WTC11 (cell line): ENCODE measurements around the gene MAGEB3. TPM values are rescaled to one million over a fixed set of nuclear protein-coding genes. Genes with fewer than 3 reads are reported as not detected.
"Not testable (repeated sequence)": the region's sequence is repeated elsewhere in the genome, so short reads cannot be mapped to it uniquely, and the experiment has no call there.

Experiments
- ATAC-seq: fragments of 200-7000 bp; cut with Tn5 transposase; 2 replicates; pipeline ENCODE4 v1.10.0; 2021; ENCODE audit warnings: mild to moderate bottlenecking, moderate library complexity
- CTCF ChIA-PET: fragments of 300-600 bp; sonication (Branson Sonifier 250); formaldehyde crosslinking; loops from one replicate; lab custom pipeline; 2021; ENCODE audit warnings: antibody characterized with exemption; lab: Charles Lee
- POLR2A ChIA-PET: fragments of 350-600 bp; sonication (Branson Sonifier 250); formaldehyde crosslinking; loops from one replicate; lab custom pipeline; 2021; ENCODE audit warnings: antibody characterized with exemption; lab: Charles Lee
- DNase-seq: peaks from one replicate; pipeline ENCODE4 v3.0.0; 2021; ENCODE audit warnings: low spot score
- H3K27ac Mint-ChIP-seq: 2 replicates; pipeline ENCODE4 v1.8.0; 2021; ENCODE audit warnings: mixed read lengths
- H3K27me3 Mint-ChIP-seq: 2 replicates; pipeline ENCODE4 v1.8.0; 2021; ENCODE audit warnings: low read depth, mild to moderate bottlenecking, moderate library complexity, mixed read lengths
- H3K36me3 Mint-ChIP-seq: 2 replicates; pipeline ENCODE4 v1.8.0; 2021; ENCODE audit warnings: mixed read lengths
- H3K4me1 Mint-ChIP-seq: 2 replicates; pipeline ENCODE4 v1.8.0; 2022; ENCODE audit warnings: mixed read lengths
- H3K4me3 Mint-ChIP-seq: 2 replicates; pipeline ENCODE4 v1.8.0; 2021; ENCODE audit warnings: mild to moderate bottlenecking, moderate library complexity, mixed read lengths
- H3K9me3 Mint-ChIP-seq: 2 replicates; pipeline ENCODE4 v1.8.0; 2021; ENCODE audit warnings: mixed read lengths
- AFF4 ChIP-seq: sonication (generic); formaldehyde crosslinking; IDR thresholded peaks from 2 replicates; pipeline ENCODE4 v1.8.1; 2023; ENCODE audit warnings: mild to moderate bottlenecking, missing genetic modification reagents, borderline replicate concordance
- ATF1 ChIP-seq: sonication (generic); formaldehyde crosslinking; IDR thresholded peaks from 2 replicates; pipeline ENCODE4 v1.8.1; 2023; ENCODE audit warnings: mild to moderate bottlenecking, moderate library complexity, missing genetic modification reagents
- ATF3 ChIP-seq: sonication (generic); formaldehyde crosslinking; conservative IDR thresholded peaks from 2 replicates; pipeline ENCODE4 v1.8.1; 2022; ENCODE audit warnings: mild to moderate bottlenecking, missing genetic modification reagents
- CDX4 ChIP-seq: fragments of 250-450 bp; sonication (Bioruptor Pico); IDR thresholded peaks from 2 replicates; pipeline ENCODE4 v1.9.0; 2021; ENCODE audit warnings: moderate library complexity, mild to moderate bottlenecking, inconsistent platforms, borderline replicate concordance
- E2F1 ChIP-seq: sonication (generic); formaldehyde crosslinking; IDR thresholded peaks from 2 replicates; pipeline ENCODE4 v1.8.0; 2022; ENCODE audit warnings: mild to moderate bottlenecking, missing genetic modification reagents
- ERG ChIP-seq: fragments of 250-450 bp; sonication (Bioruptor Pico); IDR thresholded peaks from 2 replicates; pipeline ENCODE4 v1.8.0; 2021; ENCODE audit warnings: mild to moderate bottlenecking
- FOXK1 ChIP-seq: sonication (generic); formaldehyde crosslinking; IDR thresholded peaks from 2 replicates; pipeline ENCODE4 v1.8.0; 2022; ENCODE audit warnings: mild to moderate bottlenecking, moderate library complexity, missing genetic modification reagents
- FOXP4 ChIP-seq: sonication (generic); formaldehyde crosslinking; IDR thresholded peaks from 2 replicates; pipeline ENCODE4 v1.8.0; 2022; ENCODE audit warnings: mild to moderate bottlenecking, missing genetic modification reagents
- GTF2I ChIP-seq: fragments of 250-450 bp; sonication (Bioruptor Pico); conservative IDR thresholded peaks from 2 replicates; pipeline ENCODE4 v1.4.0; 2021; ENCODE audit warnings: mild to moderate bottlenecking
- HMGA2 ChIP-seq: fragments of 250-450 bp; sonication (Bioruptor Pico); IDR thresholded peaks from 2 replicates; pipeline ENCODE4 v1.4.0; 2021; ENCODE audit warnings: mild to moderate bottlenecking, moderate library complexity
- IRF1 ChIP-seq: sonication (generic); formaldehyde crosslinking; IDR thresholded peaks from 2 replicates; pipeline ENCODE4 v1.8.0; 2023; ENCODE audit warnings: missing genetic modification reagents
- IRF2 ChIP-seq: sonication (generic); formaldehyde crosslinking; IDR thresholded peaks from 2 replicates; pipeline ENCODE4 v1.8.0; 2022; ENCODE audit warnings: low read depth, missing genetic modification reagents, borderline replicate concordance
- MLX ChIP-seq: sonication (generic); formaldehyde crosslinking; IDR thresholded peaks from 2 replicates; pipeline ENCODE4 v1.8.1; 2023; ENCODE audit warnings: mild to moderate bottlenecking, missing genetic modification reagents, moderate library complexity
- MXD4 ChIP-seq: fragments of 250-450 bp; sonication (Bioruptor Pico); IDR thresholded peaks from 2 replicates; pipeline ENCODE4 v1.8.0; 2021; ENCODE audit warnings: mild to moderate bottlenecking, moderate library complexity, borderline replicate concordance
- NFYB ChIP-seq: sonication (generic); formaldehyde crosslinking; conservative IDR thresholded peaks from 2 replicates; pipeline ENCODE4 v1.8.0; 2022; ENCODE audit warnings: low read depth, missing genetic modification reagents
- SP1 ChIP-seq: sonication (generic); formaldehyde crosslinking; conservative IDR thresholded peaks from 2 replicates; pipeline ENCODE4 v1.8.1; 2022; ENCODE audit warnings: missing genetic modification reagents
- ZNF263 ChIP-seq: sonication (generic); formaldehyde crosslinking; IDR thresholded peaks from 2 replicates; pipeline ENCODE4 v1.8.1; 2022; ENCODE audit warnings: low read depth, mild to moderate bottlenecking, moderate library complexity, missing genetic modification reagents
- ZNF396 ChIP-seq: fragments of 250-450 bp; sonication (Bioruptor Pico); IDR thresholded peaks from 2 replicates; pipeline ENCODE4 v1.8.0; 2021; ENCODE audit warnings: mild to moderate bottlenecking, moderate library complexity, borderline replicate concordance
- total RNA-seq: library from RNA; stranded (reverse); gene quantifications from 3 replicates; pipeline ENCODE4 v1.2.3, GENCODE V29; 2021

The MAGEB3 gene
- total RNA-seq, 1 experiment from 2014 or later, result 0.11 TPM

- H3K4me1 Mint-ChIP-seq, result peaks cover 3% of the 10 kb centered on the region; the same call in 1 of the 2 replicates
- CTCF ChIA-PET, result no interaction called here
Observed at GRCh38 chrX:30183554-30183953, 46.9 kb upstream of the MAGEB3 start.

GRCh38 chrX:30190426-30190825, 40.0 kb upstream of the MAGEB3 start:
- Mint-ChIP-seq H3K27me3 (no peaks in the 10 kb centered on the region; the same call in none of the 2 replicates), H3K27ac (no peak overlapping the region), H3K36me3 (no peaks in the 10 kb centered on the region), H3K4me1 (peaks cover 23% of the 10 kb centered on the region), H3K9me3 (no peaks in the 10 kb centered on the region), H3K4me3 (no peak overlapping the region)
- no peak for DNase-seq
- CTCF ChIA-PET, result no interaction called here
- ATAC-seq, result no peak
- POLR2A ChIA-PET, result no interaction called here
- TF ChIP-seq ERG (CRISPR knock-in tag) (no peak), NFYB (CRISPR knock-in tag) (no peak), ZNF396 (CRISPR knock-in tag) (no peak), FOXK1 (CRISPR knock-in tag) (no peak), MLX (CRISPR knock-in tag) (no peak), E2F1 (CRISPR knock-in tag) (no peak), AFF4 (CRISPR knock-in tag) (no peak), ATF1 (CRISPR knock-in tag) (no peak), GTF2I (no peak), HMGA2 (CRISPR knock-in tag) (no peak)

More at GRCh38 chrX:30183554-30183953, 46.9 kb upstream of the MAGEB3 start:
- Mint-ChIP-seq H3K27me3 (no peaks in the 10 kb centered on the region; the same call in 1 of the 2 replicates), H3K9me3 (no peaks in the 10 kb centered on the region), H3K4me3 (no peak overlapping the region), H3K27ac (no peak overlapping the region), H3K36me3 (no peaks in the 10 kb centered on the region)
- TF ChIP-seq SP1 (CRISPR knock-in tag), result no peak
- ATAC-seq (no peak), DNase-seq (no peak)
- POLR2A ChIA-PET, result no interaction called here

GRCh38 chrX:30193910-30194309, 36.5 kb upstream of the MAGEB3 start:
- H3K4me3 Mint-ChIP-seq, H3K27me3 Mint-ChIP-seq, H3K36me3 Mint-ChIP-seq, DNase-seq, POLR2A ChIA-PET, H3K9me3 Mint-ChIP-seq, ATAC-seq, H3K27ac Mint-ChIP-seq: not testable (repeated sequence)
- peaks cover 42% of the 10 kb centered on the region for H3K4me1 Mint-ChIP-seq
- CTCF ChIA-PET, result interaction anchor here (0.7 kb wide), 1 partner anchor 320 kb away, joined by 3 read pairs; no protein-coding TSS in a partner anchor

GRCh38 chrX:30196322-30196721, 34.1 kb upstream of the MAGEB3 start:
- Mint-ChIP-seq H3K27ac (no peak overlapping the region), H3K36me3 (no peaks in the 10 kb centered on the region), H3K4me1 (peaks cover 38% of the 10 kb centered on the region), H3K4me3 (no peak overlapping the region), H3K9me3 (no peaks in the 10 kb centered on the region), H3K27me3 (no peaks in the 10 kb centered on the region)
- ATAC-seq (peak; percentile 80), DNase-seq (no peak)
- CTCF ChIA-PET, result interaction anchor here (0.6 to 1.6 kb wide), 4 partner anchors 14 to 166 kb away, joined by 3 to 17 read pairs (median 4); no protein-coding TSS in a partner anchor
- POLR2A ChIA-PET, result no interaction called here
- no peak for TF ChIP-seq FOXP4 (CRISPR knock-in tag)
- no peak for TF ChIP-seq CDX4
- TF ChIP-seq ATF3 (CRISPR knock-in tag), result no peak
- TF ChIP-seq ZNF263 (CRISPR knock-in tag), result no peak
- TF ChIP-seq IRF1 (CRISPR knock-in tag), result no peak
- no peak for TF ChIP-seq IRF2 (CRISPR knock-in tag)
- no peak for TF ChIP-seq MXD4 (CRISPR knock-in tag)
